IMR-90 (cell line): ENCODE measurements around the gene TP53TG3D. TPM values are rescaled to one million over a fixed set of nuclear protein-coding genes. Genes with fewer than 3 reads are reported as not detected.
"Not testable (repeated sequence)": the region's sequence is repeated elsewhere in the genome, so short reads cannot be mapped to it uniquely, and the experiment has no call there.

Source experiments
- ATAC-seq: fragments of 200-7000 bp; cut with Tn5 transposase; 2 replicates; pipeline ENCODE4 v1.9.1; 2020; ENCODE audit warnings: low read depth, mild to moderate bottlenecking, moderate library complexity
- Bru-seq: library from RNA; stranded (reverse); fragments of 400-500 nt; gene quantifications from one replicate; lab custom pipeline; 2021; lab: Mats Ljungman, UMichigan
- BruChase-seq, 2 experiments: library from RNA; stranded (reverse); fragments of 400-500 nt; gene quantifications; one replicate each; lab custom pipeline; 2021; lab: Mats Ljungman, UMichigan
- BruUV-seq: library from RNA; stranded (reverse); fragments of 400-500 nt; replicated peaks from 2 replicates; lab custom pipeline; 2021; lab: Mats Ljungman, UMichigan
- CTCF ChIA-PET: fragments of 300-600 bp; formaldehyde crosslinking; extraction: SDS; loops from one replicate; lab custom pipeline; 2021; ENCODE audit warnings: antibody characterized with exemption; lab: Yijun Ruan, JAX
- POLR2A ChIA-PET: fragments of 300-600 bp; sonication (Branson Sonifier 250); formaldehyde crosslinking; loops from one replicate; lab custom pipeline; 2022; ENCODE audit warnings: antibody characterized with exemption; ENCODE audit not compliant: unreplicated experiment; lab: Charles Lee
- DNase-seq: peaks from one replicate; pipeline ENCODE4 v3.0.0; 2013
- H2AFZ ChIP-seq: replicated peaks from 2 replicates; pipeline ENCODE3; 2013; ENCODE audit warnings: low read length, mild to moderate bottlenecking; ENCODE audit not compliant: poor library complexity
- H2AK5ac ChIP-seq: 2 replicates; pipeline ENCODE4 v1.6.1; 2013; ENCODE audit warnings: low read depth, low read length, inconsistent platforms
- H2AK9ac ChIP-seq: replicated peaks from 2 replicates; pipeline ENCODE3; 2013; ENCODE audit warnings: mild to moderate bottlenecking, low read depth, low read length, moderate library complexity; ENCODE audit not compliant: poor library complexity
- H2BK120ac ChIP-seq: 2 replicates; pipeline ENCODE4 v1.6.1; 2013; ENCODE audit warnings: low read depth, low read length, inconsistent platforms
- H2BK15ac ChIP-seq: 3 replicates; pipeline ENCODE4 v1.6.1; 2013; ENCODE audit warnings: low read depth, low read length, inconsistent platforms
- H2BK20ac ChIP-seq: 2 replicates; pipeline ENCODE4 v1.6.1; 2013; ENCODE audit warnings: low read depth, mild to moderate bottlenecking, inconsistent platforms, low read length, moderate library complexity
- H2BK5ac ChIP-seq: 2 replicates; pipeline ENCODE4 v1.6.1; 2013; ENCODE audit warnings: mild to moderate bottlenecking, low read depth, low read length, inconsistent platforms; ENCODE audit not compliant: poor library complexity, severe bottlenecking
- H3K14ac ChIP-seq: replicated peaks from 2 replicates; pipeline ENCODE4 v1.6.1; 2013; ENCODE audit warnings: low read depth, low read length, inconsistent platforms
- H3K18ac ChIP-seq: 2 replicates; pipeline ENCODE4 v1.6.1; 2013; ENCODE audit warnings: low read depth, low read length, control low read depth
- H3K23ac ChIP-seq: 2 replicates; pipeline ENCODE4 v1.6.1; 2013; ENCODE audit warnings: low read depth, low read length, inconsistent platforms
- H3K27ac ChIP-seq: 2 replicates; pipeline ENCODE4 v1.5.1; 2013; ENCODE audit warnings: mild to moderate bottlenecking, control low read depth, low read length; ENCODE audit not compliant: insufficient read depth
- H3K27me3 ChIP-seq: 2 replicates; pipeline ENCODE4 v1.6.1; 2013; ENCODE audit warnings: low read length; ENCODE audit not compliant: control insufficient read depth, insufficient read depth
- H3K36me3 ChIP-seq: 2 replicates; pipeline ENCODE4 v1.6.1; 2013; ENCODE audit warnings: low read length, mixed read lengths; ENCODE audit not compliant: control insufficient read depth, insufficient read depth
- H3K4ac ChIP-seq: 2 replicates; pipeline ENCODE4 v1.6.1; 2013; ENCODE audit warnings: low read depth, low read length, inconsistent platforms
- H3K4me1 ChIP-seq: 2 replicates; pipeline ENCODE4 v1.6.1; 2013; ENCODE audit warnings: low read length, mixed read lengths; ENCODE audit not compliant: control insufficient read depth, insufficient read depth
- H3K4me2 ChIP-seq: 2 replicates; pipeline ENCODE4 v1.6.1; 2013; ENCODE audit warnings: low read depth, mild to moderate bottlenecking, control low read depth, low read length, moderate library complexity
- H3K4me3 ChIP-seq: 2 replicates; pipeline ENCODE4 v1.5.1; 2013; ENCODE audit warnings: low read depth, mild to moderate bottlenecking, control low read depth, low read length, moderate library complexity; ENCODE audit not compliant: insufficient read depth
- H3K56ac ChIP-seq: 2 replicates; pipeline ENCODE4 v1.6.1; 2013; ENCODE audit warnings: low read length, inconsistent platforms; ENCODE audit not compliant: insufficient read depth; ENCODE audit errors: extremely low read depth
- H3K79me1 ChIP-seq, 2 experiments: 2 replicates each; pipeline ENCODE4 v1.6.1; 2013; ENCODE audit warnings: low read length in 2 of 2, inconsistent platforms in 1 of 2, low read depth in 1 of 2
- H3K9ac ChIP-seq: 2 replicates; pipeline ENCODE4 v1.6.1; 2013; ENCODE audit warnings: low read depth, low read length, control low read depth
- H3K9me1 ChIP-seq: 2 replicates; pipeline ENCODE4 v1.6.1; 2013; ENCODE audit warnings: low read length, inconsistent platforms; ENCODE audit not compliant: insufficient read depth
- H3K9me3 ChIP-seq: 2 replicates; pipeline ENCODE4 v1.6.1; 2013; ENCODE audit warnings: low read length; ENCODE audit not compliant: control insufficient read depth, insufficient read depth
- H4K20me1 ChIP-seq: 2 replicates; pipeline ENCODE4 v1.6.1; 2013; ENCODE audit warnings: low read length, inconsistent platforms; ENCODE audit not compliant: insufficient read depth
- H4K5ac ChIP-seq: 2 replicates; pipeline ENCODE4 v1.6.1; 2013; ENCODE audit warnings: mild to moderate bottlenecking, low read depth, low read length, control low read depth
- H4K8ac ChIP-seq, 2 experiments: 2 replicates each; pipeline ENCODE4 v1.6.1; 2013; ENCODE audit warnings: low read depth in 2 of 2, low read length in 2 of 2, control low read depth in 1 of 2, inconsistent platforms in 1 of 2
- H4K91ac ChIP-seq: 2 replicates; pipeline ENCODE4 v1.6.1; 2013; ENCODE audit warnings: low read depth, low read length, inconsistent platforms; ENCODE audit not compliant: insufficient read depth
- WGBS, 2 experiments: methylation state at CpG; one replicate each; pipeline versions ENCODE4 v1.1.5 to v1.1.7; 2013; ENCODE audit warnings: missing lambda C conversion rate in 2 of 2; ENCODE audit not compliant: insufficient read length in 1 of 2; ENCODE audit errors: extremely low coverage in 2 of 2; 5-methylcytosine and 5-hydroxymethylcytosine counted together
- dilution Hi-C: fragments of 300-500 bp; cut with HindIII; formaldehyde crosslinking; loops from one replicate; pipeline ENCODE4 v1.14.3; 2018; ENCODE audit warnings: low sequenced_read_pairs; ENCODE audit not compliant: unreplicated experiment
- in situ Hi-C: fragments of 300-500 bp; cut with MboI; formaldehyde crosslinking; loops from 3 replicates; pipeline ENCODE4 v1.14.3; 2019; ENCODE audit warnings: low sequenced_read_pairs, inconsistent platforms, mixed read lengths
- intact Hi-C: fragments of 100-400 bp; cut with micrococcal nuclease; formaldehyde crosslinking; loops from 2 replicates; pipeline ENCODE4 v1.10.0; 2022
- long read RNA-seq: library from polyadenylated mRNA; unstranded; transcript quantifications from one replicate; pipeline ENCODE4 v2.0.0, GENCODE V29; 2021; ENCODE audit not compliant: unreplicated experiment
- polyA plus RNA-seq, 3 experiments: library from polyadenylated mRNA; depleted of rRNA; stranded (reverse); fragments of >200 nt; gene quantifications; 2 replicates each; pipeline ENCODE4 v1.2.3, GENCODE V29; 2012; ENCODE audit warnings: low replicate concordance in 1 of 3
- total RNA-seq: library from RNA; depleted of rRNA; stranded (reverse); fragments of >200 nt; gene quantifications from 2 replicates; pipeline ENCODE4 v1.2.3, GENCODE V29; 2012; rRNA removed

Gene TP53TG3D, protein sequence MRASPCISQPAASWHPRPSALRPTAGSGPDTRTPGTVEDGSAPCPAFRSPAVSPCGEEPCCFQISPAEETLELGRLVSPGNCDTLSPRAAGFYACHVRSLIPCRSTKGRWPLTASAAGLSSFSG
- total RNA-seq (not detected in 2 replicates), polyA plus RNA-seq (2012; rRNA removed) (0.10 TPM in 1 of 2 replicates, not detected in the other), Bru-seq, nascent RNA (not detected), BruChase-seq, experiment 1, labeled RNA remaining after a 6-hour chase (percentile 19 among the genes with signal in this experiment), BruChase-seq, experiment 2, labeled RNA remaining after a 2-hour chase (percentile 15 among the genes with signal in this experiment)
- polyA plus RNA-seq (2012; cell fraction: cytosol; rRNA removed): 0.36 TPM in 1 of 2 replicates, not detected in the other
- polyA plus RNA-seq (2012; cell fraction: nucleus; rRNA removed; ENCODE audit: low replicate concordance): 0.15 and 0.16 TPM in 2 replicates
- long read RNA-seq: 0 reads

DNA sequence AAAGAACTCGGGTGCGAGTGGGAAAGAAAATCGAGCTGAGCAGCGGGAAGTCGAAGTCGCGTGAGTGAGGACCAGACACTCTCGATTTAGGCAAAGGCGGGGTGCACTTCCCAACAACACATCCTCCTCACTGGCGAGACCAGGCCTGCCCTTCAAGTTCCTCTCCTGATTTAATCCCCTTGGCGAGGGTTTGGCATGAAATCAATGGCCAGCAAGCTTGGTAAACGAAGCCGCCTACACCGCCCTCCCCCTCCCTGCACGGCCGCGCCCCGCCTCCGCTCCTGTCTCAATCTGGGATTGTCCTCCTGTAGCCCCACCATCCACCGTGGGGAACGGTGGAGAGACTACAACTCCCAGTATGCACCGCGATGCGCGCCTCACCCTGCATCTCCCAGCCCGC, at the start of gene TP53TG3D:
Gene TP53TG3D, plus strand, starts transcription at position 301 of the 400 bp plus-strand sequence. Its CDS starts 68 bp downstream, at position 369.
- H3K4me2 ChIP-seq, H2BK20ac ChIP-seq, H3K14ac ChIP-seq, intact Hi-C loops, DNase-seq, H3K9me1 ChIP-seq, BruUV-seq, H3K9ac ChIP-seq, H3K79me1 ChIP-seq, H4K91ac ChIP-seq, H3K4me3 ChIP-seq, H3K56ac ChIP-seq, H2AK5ac ChIP-seq, H2AK9ac ChIP-seq, H4K20me1 ChIP-seq, H2AFZ ChIP-seq, H3K4me1 ChIP-seq, H2BK5ac ChIP-seq, H3K23ac ChIP-seq, H3K36me3 ChIP-seq, H3K27me3 ChIP-seq, H3K18ac ChIP-seq, H2BK120ac ChIP-seq, CTCF ChIA-PET, H2BK15ac ChIP-seq, H3K27ac ChIP-seq, H3K4ac ChIP-seq, POLR2A ChIA-PET, in situ Hi-C loops, dilution Hi-C loops, ATAC-seq, H3K9me3 ChIP-seq, H4K5ac ChIP-seq, H4K8ac ChIP-seq: not testable (repeated sequence)
- WGBS, 2 experiments: no CpG with 5 or more reads among the region's 26 CpGs

DNA sequence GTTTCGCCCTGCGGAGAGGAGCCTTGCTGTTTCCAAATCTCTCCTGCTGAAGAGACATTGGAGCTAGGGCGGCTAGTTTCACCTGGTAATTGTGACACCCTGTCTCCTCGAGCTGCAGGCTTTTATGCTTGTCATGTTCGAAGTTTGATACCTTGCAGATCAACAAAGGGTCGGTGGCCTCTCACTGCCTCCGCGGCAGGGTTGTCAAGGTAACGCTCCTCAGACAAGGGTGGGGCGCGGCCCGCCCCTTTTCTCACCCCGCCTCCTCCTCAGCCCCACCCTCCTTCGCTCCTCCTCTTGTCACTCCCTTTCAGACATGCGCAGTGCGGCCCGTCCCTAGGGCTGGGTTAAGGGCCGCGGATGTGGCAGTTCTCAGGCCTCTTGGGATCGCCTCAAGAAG, 421 bp downstream of the TP53TG3D start:
- DNase-seq, intact Hi-C loops, H3K4me2 ChIP-seq, H2AK5ac ChIP-seq, H2BK120ac ChIP-seq, H3K23ac ChIP-seq, H3K27ac ChIP-seq, H3K79me1 ChIP-seq, H3K14ac ChIP-seq, in situ Hi-C loops, H4K91ac ChIP-seq, H4K8ac ChIP-seq, H2BK5ac ChIP-seq, H3K56ac ChIP-seq, ATAC-seq, H3K4ac ChIP-seq, H3K4me3 ChIP-seq, CTCF ChIA-PET, H2AK9ac ChIP-seq, BruUV-seq, H3K27me3 ChIP-seq, H3K9me3 ChIP-seq, H4K20me1 ChIP-seq, H3K4me1 ChIP-seq, POLR2A ChIA-PET, H3K18ac ChIP-seq, H2AFZ ChIP-seq, H3K36me3 ChIP-seq, H3K9me1 ChIP-seq, dilution Hi-C loops, H3K9ac ChIP-seq, H2BK15ac ChIP-seq, H2BK20ac ChIP-seq, H4K5ac ChIP-seq: not testable (repeated sequence)
- WGBS, 2 experiments: no CpG with 5 or more reads among the region's 20 CpGs
